ENCODE data around the gene GPR157.

GRCh38 chr1:9070486-9070885 lies 58.4 kb downstream of the GPR157 start:
- TF ChIP-seq, protein P1, sequence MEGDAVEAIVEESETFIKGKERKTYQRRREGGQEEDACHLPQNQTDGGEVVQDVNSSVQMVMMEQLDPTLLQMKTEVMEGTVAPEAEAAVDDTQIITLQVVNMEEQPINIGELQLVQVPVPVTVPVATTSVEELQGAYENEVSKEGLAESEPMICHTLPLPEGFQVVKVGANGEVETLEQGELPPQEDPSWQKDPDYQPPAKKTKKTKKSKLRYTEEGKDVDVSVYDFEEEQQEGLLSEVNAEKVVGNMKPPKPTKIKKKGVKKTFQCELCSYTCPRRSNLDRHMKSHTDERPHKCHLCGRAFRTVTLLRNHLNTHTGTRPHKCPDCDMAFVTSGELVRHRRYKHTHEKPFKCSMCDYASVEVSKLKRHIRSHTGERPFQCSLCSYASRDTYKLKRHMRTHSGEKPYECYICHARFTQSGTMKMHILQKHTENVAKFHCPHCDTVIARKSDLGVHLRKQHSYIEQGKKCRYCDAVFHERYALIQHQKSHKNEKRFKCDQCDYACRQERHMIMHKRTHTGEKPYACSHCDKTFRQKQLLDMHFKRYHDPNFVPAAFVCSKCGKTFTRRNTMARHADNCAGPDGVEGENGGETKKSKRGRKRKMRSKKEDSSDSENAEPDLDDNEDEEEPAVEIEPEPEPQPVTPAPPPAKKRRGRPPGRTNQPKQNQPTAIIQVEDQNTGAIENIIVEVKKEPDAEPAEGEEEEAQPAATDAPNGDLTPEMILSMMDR (IDR thresholded peaks at IDR 0.05): no peak
- TF ChIP-seq POLR2A (IDR thresholded peaks at IDR 0.05): no peak

Measured in right lobe of liver (tissue), 4 donors.